Fibroblast of mammary gland (primary cell): ENCODE results near the gene SLCO2A1.

ENCODE experiments used
- DNase-seq: peaks from one replicate; pipeline ENCODE4 v3.0.0-alpha.2; 2010; ENCODE audit warnings: low read depth
- H3K4me3 ChIP-seq: 2 replicates; pipeline ENCODE4 v1.5.1; 2011; ENCODE audit warnings: low read depth, mild to moderate bottlenecking, low read length, moderate library complexity; ENCODE audit not compliant: control insufficient read depth
- CTCF ChIP-seq: conservative IDR thresholded peaks from 2 replicates; pipeline ENCODE4 v1.5.1; 2011; ENCODE audit warnings: low read depth, low read length, inconsistent platforms; ENCODE audit not compliant: control insufficient read depth, insufficient read depth

The SLCO2A1 gene

DNA sequence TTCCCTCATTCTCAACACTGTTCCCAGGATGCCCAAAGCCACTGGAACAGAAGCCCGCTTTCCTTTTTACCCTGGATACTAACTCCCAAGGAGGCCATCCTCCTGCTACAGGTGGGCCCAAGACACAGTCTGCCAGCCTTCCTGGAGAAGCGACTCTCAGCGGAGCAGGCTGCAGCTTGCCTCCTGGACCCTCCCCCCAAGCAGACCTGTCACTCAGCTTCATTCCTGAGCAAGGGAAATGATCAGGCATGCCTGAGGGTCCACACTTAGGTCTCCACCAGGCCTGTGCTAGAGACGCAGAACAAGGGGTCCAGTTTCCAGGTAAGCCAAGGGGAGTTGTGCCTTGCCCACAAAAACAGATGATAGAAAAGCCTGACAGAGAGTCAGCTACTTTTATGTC is 62.8 kb downstream of the SLCO2A1 start:
- TF ChIP-seq CTCF: no peak
- DNase-seq: no peak
- no peak overlapping the region for H3K4me3 ChIP-seq

- no peak overlapping the region for H3K4me3 ChIP-seq
- no peak for TF ChIP-seq CTCF
- no peak for DNase-seq
These were observed 63.8 kb downstream of the SLCO2A1 start for GRCh38 chr3:133965906-133966305.

DNA sequence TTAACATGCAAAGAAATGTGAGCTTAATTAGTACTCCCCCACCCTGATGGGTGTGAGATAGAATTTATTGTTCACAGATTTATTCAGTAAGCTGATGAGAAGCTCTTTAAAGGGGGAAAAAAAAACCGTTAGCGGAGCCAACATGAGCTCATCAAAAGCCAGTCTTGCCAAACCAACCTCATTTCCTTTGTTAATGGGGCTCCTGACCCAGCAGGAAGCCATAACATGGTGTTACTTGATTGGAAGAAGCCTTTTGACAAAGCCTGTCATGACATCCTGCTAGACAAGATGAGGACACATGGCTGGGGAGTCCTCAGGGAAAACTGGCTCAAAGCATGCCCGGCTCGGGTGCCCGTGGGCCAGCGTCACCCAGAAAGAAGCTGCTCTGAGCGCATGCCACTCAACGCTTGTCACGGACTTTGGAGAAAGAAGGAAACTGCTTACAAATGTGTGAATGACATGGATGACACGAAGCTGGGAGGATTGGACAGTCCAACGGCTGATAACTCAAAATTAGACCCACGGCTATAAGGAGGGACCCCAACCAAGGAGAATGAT is 64.6 kb downstream of the SLCO2A1 start:
- DNase-seq: peak; percentile 50
- TF ChIP-seq CTCF: no peak
- H3K4me3 ChIP-seq: no peak overlapping the region

GRCh38 chr3:133964547-133964946 is 65.2 kb downstream of the SLCO2A1 start:
- DNase-seq: no peak
- peak; percentile 11 for TF ChIP-seq CTCF
- H3K4me3 ChIP-seq: no peak overlapping the region

- no peak for DNase-seq
- TF ChIP-seq CTCF: no peak
- no peak overlapping the region for H3K4me3 ChIP-seq
These were observed 65.9 kb downstream of the SLCO2A1 start for GRCh38 chr3:133963657-133964396.

DNA sequence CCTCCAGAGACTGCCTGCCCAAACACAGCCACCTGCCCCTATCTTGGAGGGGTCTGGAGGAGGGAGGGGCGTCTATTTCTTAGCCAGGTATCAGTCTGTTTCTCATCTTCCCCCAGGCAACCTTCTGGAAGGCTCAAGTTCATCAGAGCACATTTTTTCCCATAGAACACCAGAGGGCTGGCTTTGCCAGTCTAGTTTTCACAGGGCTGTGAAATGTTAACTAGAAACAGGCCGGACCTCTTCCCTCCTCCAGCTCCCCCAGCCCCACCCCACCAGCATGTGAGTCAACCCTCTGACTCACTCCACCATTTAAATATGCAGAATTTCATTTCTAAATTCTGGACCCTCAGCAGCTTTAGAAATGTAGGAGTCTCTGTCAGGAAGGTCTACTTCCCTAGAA is 66.9 kb downstream of the SLCO2A1 start:
- peak; percentile 84 for DNase-seq
- H3K4me3 ChIP-seq: no peak overlapping the region
- peak; percentile 20 for TF ChIP-seq CTCF
